GM19438 (cell line): ENCODE results near the gene DCUN1D5.
A peak's percentile ranks its signal among the peaks of the same experiment; 100 is the strongest.

ENCODE experiments used
- ATAC-seq: cut with Tn5 transposase; IDR thresholded peaks from one replicate; pipeline ENCODE4 v1.9.1; 2021; ENCODE audit warnings: low read depth; ENCODE audit not compliant: unreplicated experiment

The DCUN1D5 gene

DNA sequence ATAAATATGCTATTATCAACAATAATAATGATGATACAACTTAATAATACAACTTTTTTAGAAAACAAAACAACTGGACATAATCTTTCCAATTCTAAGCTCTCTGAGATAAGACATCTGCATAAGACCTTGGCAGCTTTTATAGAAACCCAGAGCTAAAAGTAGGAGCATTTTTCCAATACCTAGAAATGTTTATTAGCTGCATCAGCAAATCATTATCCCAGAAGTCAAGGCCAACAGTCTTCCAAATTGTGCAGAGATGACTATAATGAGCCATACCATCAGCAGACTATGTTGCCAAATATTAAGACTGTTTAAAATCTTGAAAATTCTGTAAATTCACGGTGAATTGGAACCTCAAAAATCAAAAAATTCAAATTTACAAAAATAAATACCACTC, 30.3 kb downstream of the DCUN1D5 start:
- ATAC-seq, result no peak

DNA sequence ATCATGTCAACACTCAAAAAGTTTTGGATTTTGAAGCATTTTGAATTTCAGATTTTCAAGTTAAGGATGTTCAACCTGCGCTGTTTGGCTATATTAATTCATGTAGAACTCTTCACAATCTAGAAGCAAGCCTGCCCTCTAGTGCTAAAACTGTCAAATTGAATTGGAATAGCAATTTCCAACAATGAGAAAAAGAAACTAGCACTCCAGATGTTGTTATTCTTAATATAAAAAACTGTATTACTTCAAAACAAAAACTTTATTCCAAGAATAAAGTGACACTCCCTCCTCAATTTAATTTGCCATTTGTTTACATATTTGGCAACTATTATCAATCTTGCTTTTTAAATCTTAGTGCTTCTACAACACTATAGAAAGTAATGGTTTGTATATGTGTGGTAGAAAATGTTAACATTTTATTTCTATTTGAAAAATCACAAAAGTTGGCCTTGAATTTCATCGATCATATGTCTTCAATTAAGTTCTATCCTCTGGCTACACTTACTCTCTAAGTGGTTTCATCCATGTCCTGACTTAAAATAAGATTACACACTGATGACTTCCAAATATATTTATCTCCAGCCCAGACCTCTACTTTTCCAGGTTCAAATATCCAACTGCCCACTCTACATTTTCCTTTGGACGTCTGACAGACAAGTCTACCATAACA, 36.6 kb downstream of the DCUN1D5 start:
- peak; percentile 47 for ATAC-seq

DNA sequence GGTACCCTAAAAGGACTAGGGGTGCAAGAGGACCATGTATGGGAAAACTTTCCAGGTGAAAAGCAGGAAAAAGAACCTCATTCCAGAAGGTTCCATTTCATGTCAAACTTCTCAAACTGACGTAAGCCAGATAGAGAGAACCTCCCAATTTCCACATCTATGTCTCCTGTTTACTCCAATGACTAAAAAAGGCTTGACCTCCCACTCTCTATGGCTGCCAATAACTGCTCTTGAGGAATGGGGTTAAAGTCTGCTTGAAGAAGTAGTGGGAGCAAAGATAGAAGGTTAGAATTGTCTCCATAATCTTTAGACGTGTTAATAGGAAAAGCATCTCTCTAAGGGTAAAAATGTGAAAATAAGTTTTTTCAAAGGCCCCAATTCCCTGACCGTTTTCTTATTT, 38.0 kb downstream of the DCUN1D5 start:
- no peak for ATAC-seq

DNA sequence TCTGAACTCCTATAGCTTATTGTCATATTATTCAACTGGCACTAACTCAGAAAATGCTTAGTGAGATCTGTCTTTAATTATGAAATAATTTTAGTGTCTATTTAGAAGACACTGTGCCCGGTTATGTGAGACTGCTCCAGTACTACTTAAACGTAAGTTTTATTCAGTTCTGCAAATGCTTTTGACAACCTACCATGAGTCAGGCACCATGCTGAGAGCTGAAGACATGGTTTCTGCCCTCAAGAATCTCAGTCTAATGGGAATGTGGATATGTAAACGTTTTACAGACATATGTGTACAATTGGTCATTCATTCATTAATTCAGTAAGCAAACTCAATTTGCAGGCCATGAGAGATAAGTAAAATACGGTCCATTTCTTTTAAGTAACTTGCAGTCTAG, 40.0 kb downstream of the DCUN1D5 start:
- no peak for ATAC-seq

DNA sequence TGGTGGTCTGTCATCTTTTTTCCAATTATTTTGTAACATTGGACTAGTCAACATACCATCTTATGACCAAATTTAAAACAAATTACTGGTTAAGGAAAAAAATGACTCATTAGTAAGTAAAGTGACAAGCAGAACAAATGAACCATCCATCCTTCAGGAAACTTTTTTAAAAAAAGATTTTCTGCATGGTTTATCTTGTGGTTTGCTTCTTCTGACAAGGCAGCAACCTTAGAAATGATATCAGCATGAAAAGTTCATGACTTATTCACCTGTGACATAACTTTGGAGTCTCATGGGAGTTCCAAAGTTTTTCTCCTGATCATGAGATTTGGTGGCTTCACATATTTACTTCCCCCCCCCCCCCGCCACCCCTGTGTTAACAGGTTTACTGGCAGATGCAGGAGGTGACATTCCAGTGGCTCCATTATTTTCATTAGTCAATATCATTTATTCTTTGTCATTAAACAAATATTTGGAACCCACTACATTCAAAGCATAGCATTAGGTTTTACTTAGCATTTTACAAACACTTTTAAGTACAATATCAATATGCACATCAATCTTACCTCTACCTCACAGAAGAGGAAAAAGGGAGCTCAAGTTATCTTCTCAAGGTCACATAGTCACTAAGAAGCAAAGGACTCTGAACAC, 40.7 kb downstream of the DCUN1D5 start:
- no peak for ATAC-seq

DNA sequence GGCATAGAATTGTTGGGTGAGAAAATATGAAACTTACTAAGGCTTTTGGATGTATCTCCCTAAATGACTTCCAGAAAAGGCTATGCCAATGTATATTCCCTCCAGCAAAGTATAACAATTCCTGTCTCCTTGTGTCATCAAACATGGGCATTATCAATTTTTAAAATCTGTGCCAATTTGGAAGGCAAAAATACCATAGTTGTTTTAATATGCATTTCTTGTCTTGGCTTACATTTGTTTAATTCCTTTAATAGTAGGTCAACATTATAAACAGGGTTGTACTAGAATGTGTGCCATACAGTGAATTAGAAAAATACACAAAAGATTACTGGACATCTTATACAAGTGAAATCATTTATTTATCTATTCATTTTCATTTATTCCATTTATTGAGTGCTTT, 41.6 kb downstream of the DCUN1D5 start:
- no peak for ATAC-seq

DNA sequence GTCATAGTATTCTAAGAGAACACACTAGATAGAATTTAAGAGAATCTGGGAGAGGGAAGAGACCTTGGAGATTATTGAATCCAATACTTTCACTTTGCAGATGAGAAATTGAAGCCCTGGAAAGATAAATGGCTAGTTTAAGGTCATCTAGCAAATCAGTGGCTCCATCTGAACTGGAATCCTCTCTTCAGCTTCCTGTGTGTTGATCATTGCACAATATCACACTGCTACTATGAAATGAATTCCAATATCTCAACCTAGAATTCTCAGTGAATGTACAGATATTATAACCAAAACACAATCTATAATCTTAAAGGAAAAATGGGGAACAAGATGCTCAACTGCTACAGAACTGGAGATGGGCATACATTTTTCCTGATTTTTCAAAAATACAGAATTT, 44.1 kb downstream of the DCUN1D5 start:
- ATAC-seq, result no peak

DNA sequence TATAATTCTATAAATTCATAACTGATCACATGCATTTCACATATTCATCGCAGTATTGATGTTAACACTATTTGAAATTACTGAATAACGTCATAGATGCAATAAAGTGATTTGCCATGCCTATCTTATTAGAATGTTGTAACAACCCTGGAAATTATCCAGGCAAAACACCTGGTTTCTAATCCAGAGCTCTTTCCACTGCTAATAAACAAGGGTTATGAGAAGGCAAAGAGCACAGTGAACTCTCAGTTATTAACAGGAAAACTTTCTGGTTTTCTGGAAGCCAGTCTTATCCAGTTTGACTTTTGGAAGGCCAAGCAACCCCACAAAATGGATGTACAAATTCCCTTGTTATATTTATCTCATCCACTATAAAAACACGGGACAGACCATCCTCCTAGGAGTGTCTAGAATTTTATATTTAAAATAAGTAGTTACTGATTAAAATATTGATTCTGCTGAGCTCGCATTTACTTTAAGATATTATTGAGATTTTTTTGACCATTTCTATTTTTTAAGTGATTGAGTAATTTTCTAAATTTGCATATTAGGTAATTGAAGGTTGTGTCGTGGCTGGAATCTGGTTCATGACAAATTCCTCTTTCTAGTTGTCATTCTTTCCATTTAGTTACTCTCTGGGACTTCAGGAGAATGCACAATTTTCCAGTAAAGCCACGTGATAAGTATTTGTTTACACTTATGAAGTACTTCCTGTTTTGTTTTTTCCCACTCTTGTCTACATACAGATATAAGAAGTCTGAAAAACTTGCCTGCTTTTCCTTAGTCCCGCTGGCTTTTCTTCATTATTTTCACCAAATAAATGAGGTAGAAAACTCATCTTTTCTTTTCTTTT, 47.9 kb downstream of the DCUN1D5 start:
- ATAC-seq, result no peak

DNA sequence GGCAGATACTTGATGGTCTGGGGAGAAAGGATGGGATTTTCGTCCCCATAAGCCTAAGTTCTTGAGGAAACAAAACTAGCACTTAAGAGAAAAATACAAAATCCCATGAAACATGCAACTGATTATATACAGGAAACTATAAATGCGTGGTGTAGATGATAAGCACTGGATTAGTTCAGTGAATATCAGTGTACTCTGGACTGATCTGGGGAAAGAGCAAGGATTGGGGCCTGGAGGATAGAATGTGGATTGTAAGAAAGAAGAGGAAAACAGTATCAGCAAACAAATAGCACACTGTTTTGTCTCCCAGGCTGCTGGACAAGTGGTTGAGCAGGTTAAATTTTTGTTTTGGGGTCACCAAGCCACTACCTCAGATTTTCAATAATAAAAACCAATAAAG, 49.8 kb downstream of the DCUN1D5 start:
- ATAC-seq, result no peak

DNA sequence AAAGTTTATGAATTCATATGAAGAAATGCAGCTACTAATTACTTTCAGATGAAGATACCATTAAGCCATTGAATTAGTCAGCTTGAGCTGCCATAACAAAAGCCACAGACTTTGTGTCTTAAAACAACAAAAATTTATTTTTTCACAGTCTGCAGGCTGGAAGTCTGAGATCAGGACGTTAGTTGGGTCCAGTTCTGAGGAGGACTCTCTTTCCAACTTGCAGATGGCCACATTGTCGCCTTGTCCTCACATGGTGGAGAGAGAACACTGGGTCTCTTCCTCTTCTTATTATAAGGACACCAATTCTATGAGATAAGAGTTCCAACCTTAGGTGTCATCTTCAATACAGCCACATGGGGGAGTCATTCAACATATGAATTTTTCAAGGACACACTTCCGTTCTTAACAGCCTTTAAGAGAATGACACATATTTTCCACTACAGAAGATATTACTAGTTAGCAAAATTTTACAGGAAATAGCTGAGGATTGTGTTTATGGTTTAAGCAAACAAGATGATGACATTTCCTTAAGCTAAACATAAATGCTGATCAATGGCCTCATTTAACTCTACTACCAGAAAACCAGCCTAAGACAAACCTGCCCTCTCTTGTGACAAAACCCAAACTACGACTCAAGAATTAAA, 56.0 kb downstream of the DCUN1D5 start:
- ATAC-seq, result peak; percentile 99

DNA sequence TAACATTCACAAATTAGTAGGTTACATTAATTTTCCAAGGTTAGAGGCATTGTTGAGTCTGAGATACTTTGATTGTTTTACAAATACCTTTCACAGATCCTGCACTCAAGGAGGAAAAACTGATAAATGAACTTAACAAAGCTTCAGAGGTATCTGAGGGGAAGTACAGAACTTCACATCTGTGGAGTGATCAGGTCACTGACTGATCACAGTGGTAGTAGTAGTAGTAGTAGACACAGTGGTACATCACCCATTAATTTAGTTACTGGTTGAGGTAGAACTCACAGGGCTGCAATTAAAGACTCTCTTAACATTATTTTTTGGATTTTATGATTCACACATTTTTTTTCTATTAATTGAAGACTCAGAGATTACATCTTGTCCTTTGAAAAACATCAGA, 56.7 kb downstream of the DCUN1D5 start:
- ATAC-seq, result no peak

DNA sequence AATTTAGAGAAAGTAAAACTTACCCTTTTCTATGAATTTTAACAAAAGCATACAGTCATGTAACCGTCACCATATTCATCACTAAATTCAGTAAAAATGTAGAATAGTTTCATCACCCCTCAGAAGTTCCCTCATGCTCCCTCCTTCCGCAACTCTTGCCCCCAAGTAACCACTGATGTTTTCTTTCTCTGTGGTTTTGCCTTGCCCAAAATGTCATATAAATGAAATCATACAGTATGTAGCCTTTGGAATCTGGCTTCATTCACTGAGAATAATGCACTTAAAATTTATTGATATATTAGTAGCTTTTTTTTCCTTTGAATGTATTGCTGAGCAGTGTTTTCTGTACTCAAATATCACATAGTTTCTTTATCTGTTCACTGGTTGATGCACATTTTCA, 60.1 kb downstream of the DCUN1D5 start:
- ATAC-seq, result no peak

DNA sequence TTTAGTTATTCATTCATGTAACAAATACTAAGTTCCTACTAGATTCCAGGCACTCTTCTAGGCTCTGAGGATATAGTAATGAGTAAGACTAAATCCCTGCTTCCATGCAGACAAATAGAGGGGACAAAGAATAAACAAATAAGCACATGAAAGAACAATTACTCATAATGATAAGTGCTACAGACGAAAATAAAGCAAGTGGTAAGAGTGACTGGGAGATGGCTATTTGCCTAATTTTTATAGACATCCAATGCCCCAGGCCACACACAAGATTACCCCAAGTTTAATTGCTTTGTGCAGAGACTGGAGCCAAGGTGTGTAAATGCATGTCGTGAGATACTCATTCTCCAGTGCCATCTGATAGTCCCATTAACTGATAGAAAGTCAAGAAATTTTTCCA, 62.6 kb downstream of the DCUN1D5 start:
- no peak for ATAC-seq

DNA sequence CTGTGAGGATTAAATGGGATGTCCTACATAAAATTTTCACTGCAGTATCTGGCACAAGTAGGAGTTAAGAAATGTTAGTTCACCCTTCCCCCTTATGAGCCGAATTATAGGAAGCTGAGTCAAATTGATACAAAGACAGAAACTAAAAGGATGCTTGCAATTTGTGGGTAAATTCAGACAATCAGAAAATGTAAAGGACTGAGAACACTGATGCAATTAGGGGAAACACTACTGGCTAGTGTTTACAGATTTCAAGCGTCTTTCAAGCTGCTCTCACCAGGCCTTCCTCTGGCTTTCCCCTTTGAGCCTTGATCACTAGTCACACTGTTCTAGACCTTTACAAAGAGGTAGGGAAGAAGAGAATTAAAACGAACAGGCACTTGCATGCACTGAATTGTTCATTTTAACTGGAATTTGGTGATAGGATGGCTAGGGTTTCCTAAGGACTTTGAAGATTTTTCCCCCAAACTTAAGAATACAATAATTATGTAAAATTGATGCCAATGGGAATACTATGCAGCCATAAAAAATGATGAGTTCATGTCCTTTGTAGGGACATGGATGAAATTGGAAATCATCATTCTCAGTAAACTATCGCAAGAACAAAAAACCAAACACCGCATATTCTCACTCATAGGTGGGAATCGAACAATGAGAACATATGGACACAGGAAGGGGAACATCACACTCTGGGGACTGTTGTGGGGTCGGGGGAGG, 63.5 kb downstream of the DCUN1D5 start:
- peak; percentile 82 for ATAC-seq

DNA sequence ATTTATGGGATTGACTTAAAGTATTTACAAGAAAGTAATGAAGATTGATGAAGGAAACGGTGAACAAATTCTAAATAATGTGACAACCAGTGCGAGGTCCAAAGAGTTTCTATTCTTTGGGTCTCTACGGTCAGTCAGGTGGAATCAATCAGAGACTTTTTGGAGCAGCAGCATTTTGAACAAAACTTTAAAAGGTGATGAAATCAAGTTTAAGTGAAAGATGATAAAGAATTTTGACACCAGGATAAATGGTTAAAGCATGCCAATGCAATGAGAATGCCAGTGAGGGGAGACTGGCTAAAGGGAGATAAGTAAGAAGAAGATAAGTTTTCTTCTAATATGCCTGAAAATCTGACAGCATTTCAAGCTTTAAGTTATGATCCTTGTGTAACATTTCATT, 67.9 kb downstream of the DCUN1D5 start:
- ATAC-seq, result no peak

DNA sequence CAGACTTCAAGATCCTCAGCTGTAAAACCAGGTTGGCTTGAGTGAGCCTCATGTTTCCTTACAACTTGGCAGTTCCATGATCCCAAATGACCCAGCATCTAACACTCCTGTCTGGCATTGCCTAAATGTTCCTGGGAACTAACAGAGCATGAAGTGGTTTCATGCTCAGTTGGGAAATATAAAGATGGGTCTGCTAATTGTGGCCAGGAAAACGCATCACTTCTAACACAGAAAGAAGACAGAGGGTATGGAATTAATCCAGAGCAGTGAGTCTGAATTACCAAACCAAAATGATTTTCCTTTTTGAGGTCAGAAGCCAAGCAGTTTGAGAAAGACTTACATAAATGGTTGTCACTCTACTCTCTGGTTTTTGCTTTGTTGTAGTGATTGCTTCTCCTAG, 75.9 kb downstream of the DCUN1D5 start:
- no peak for ATAC-seq

DNA sequence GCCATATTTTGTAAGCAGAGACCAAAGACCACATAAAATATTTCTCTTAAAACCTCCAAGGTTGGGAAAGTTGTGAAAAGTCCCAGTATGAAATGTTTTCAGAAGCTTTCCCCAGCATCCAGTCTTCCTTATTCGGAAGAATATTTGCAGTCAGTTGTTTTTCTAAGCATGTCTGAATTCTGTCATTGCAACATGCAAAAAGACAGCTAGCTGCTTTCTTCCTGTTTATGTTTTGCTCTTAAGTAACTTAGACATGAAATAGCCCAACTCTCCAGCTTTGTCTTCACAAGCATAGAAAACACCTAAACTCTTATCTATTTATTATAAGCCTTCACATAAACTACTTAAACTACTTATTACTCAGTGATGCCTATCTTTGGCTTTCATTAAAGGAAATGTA, 78.5 kb downstream of the DCUN1D5 start:
- no peak for ATAC-seq
